Activated naive CD8-positive, alpha-beta T cell treated with anti-CD3 and anti-CD28 coated beads, Interleukin-2, amount 50 U/mL, for 16 hours (primary cell): Measurements from ENCODE around the gene CPT1B.
"Not testable (repeated sequence)": the region's sequence is repeated elsewhere in the genome, so short reads cannot be mapped to it uniquely, and the experiment has no call there.

Source experiments
- DNase-seq: peaks from one replicate; pipeline ENCODE4 v3.0.0-alpha.2; 2020; ENCODE audit warnings: low read depth, low spot score

Gene CPT1B

GRCh38 chr22:50546326-50547262 lies 31.6 kb downstream of the CPT1B start:
- DNase-seq, result no peak

- DNase-seq, result no peak
Observed at GRCh38 chr22:50545522-50546325, 32.5 kb downstream of the CPT1B start, which contains the start of gene KLHDC7B. Gene KLHDC7B (plus strand): TSS chr22:50545899. CDS start chr22:50546244, 345 bp downstream.

GRCh38 chr22:50544746-50545253 lies 33.4 kb downstream of the CPT1B start:
- DNase-seq, result no peak

GRCh38 chr22:50544078-50544745 lies 34.0 kb downstream of the CPT1B start:
- peak; percentile 56 for DNase-seq

- no peak for DNase-seq
Observed at GRCh38 chr22:50542416-50542927, 35.8 kb downstream of the CPT1B start.

- not testable (repeated sequence) for DNase-seq
Observed at GRCh38 chr22:50541667-50542026, 36.6 kb downstream of the CPT1B start.

- DNase-seq, result no peak
Observed at GRCh38 chr22:50540381-50540780, 37.8 kb downstream of the CPT1B start.

GRCh38 chr22:50537765-50538164 lies 40.5 kb downstream of the CPT1B start:
- DNase-seq, result no peak

- DNase-seq, result no peak
Observed at GRCh38 chr22:50536226-50536625, 42.0 kb downstream of the CPT1B start.

GRCh38 chr22:50535113-50535512 lies 43.1 kb downstream of the CPT1B start:
- no peak for DNase-seq

GRCh38 chr22:50533856-50534711 lies 44.1 kb downstream of the CPT1B start:
- DNase-seq, result not testable (repeated sequence)

GRCh38 chr22:50532824-50533796 lies 45.1 kb downstream of the CPT1B start:
- no peak for DNase-seq

- DNase-seq, result no peak
Observed at GRCh38 chr22:50531962-50532674, 46.1 kb downstream of the CPT1B start.

GRCh38 chr22:50531546-50531961 lies 46.7 kb downstream of the CPT1B start:
- no peak for DNase-seq

GRCh38 chr22:50530877-50531545 lies 47.2 kb downstream of the CPT1B start:
- DNase-seq, result peak; percentile 70

- DNase-seq, result no peak
Observed at GRCh38 chr22:50530580-50530876, 47.7 kb downstream of the CPT1B start.

- DNase-seq, result no peak
Observed at GRCh38 chr22:50529897-50530579, 48.2 kb downstream of the CPT1B start, which contains the start of gene TYMP. Gene TYMP (minus strand): TSS chr22:50530012. CDS start chr22:50529709, 303 bp downstream.
